Measurements from ENCODE around the gene PDZD7.

GRCh38 chr10:101076630-101077029 is 45.7 kb upstream of the PDZD7 start:
- TF ChIP-seq MAX (IDR thresholded peaks at IDR 0.05; ENCODE audit: low read depth, low read length) (no peak), CTCF (IDR thresholded peaks at IDR 0.05; ENCODE audit: low read depth, low read length) (no peak)

Data from NB4 (cell line).